Stimulated activated CD4-positive, alpha-beta T cell treated with anti-CD3 and anti-CD28 coated beads, Interleukin-4, amount 100 ng/mL, for 48 hours (primary cell): Measurements from ENCODE around the gene DICER1.

Experiments used
- DNase-seq, 2 donors: peaks; one replicate each; pipeline ENCODE4 v3.0.0-alpha.2; 2020; ENCODE audit warnings: low read depth in 2 of 2

DICER1 gene

GRCh38 chr14:95061317-95062093 is 95.8 kb downstream of the DICER1 start:
- no peak for DNase-seq

GRCh38 chr14:95059126-95059525 is 98.2 kb downstream of the DICER1 start:
- no peak for DNase-seq

- DNase-seq: no peak
Observed at GRCh38 chr14:95058491-95058890, 98.8 kb downstream of the DICER1 start.

- DNase-seq: no peak
Observed at GRCh38 chr14:95057851-95058250, 99.5 kb downstream of the DICER1 start.

- no peak for DNase-seq
Observed at GRCh38 chr14:95057147-95057546, 100.2 kb downstream of the DICER1 start.

- DNase-seq: no peak
Observed at GRCh38 chr14:95056476-95056875, 100.9 kb downstream of the DICER1 start.

- no peak for DNase-seq
Observed at GRCh38 chr14:95055318-95055717, 102.0 kb downstream of the DICER1 start.

GRCh38 chr14:95054346-95055280 is 102.7 kb downstream of the DICER1 start:
- no peak for DNase-seq

GRCh38 chr14:95052016-95052585 is 105.2 kb downstream of the DICER1 start:
- DNase-seq: no peak

GRCh38 chr14:95049952-95050351 is 107.4 kb downstream of the DICER1 start:
- no peak for DNase-seq

- no peak for DNase-seq
Observed at GRCh38 chr14:95048771-95049312, 108.5 kb downstream of the DICER1 start.

- DNase-seq: no peak
Observed at GRCh38 chr14:95047754-95048153, 109.6 kb downstream of the DICER1 start.

- DNase-seq: no peak
Observed at GRCh38 chr14:95046711-95047681, 110.3 kb downstream of the DICER1 start.

GRCh38 chr14:95045836-95046430 is 111.4 kb downstream of the DICER1 start:
- DNase-seq: no peak

GRCh38 chr14:95045106-95045701 is 112.1 kb downstream of the DICER1 start:
- no peak for DNase-seq

GRCh38 chr14:95044463-95045105 is 112.7 kb downstream of the DICER1 start:
- DNase-seq: no peak

GRCh38 chr14:95043732-95044462 is 113.4 kb downstream of the DICER1 start:
- no peak for DNase-seq

GRCh38 chr14:95043314-95043713 is 114.0 kb downstream of the DICER1 start:
- no peak for DNase-seq

GRCh38 chr14:95041477-95042020 is 115.8 kb downstream of the DICER1 start:
- no peak for DNase-seq
